ENCODE results near the gene ATP1A1. TPM values are rescaled to one million over a fixed set of nuclear protein-coding genes. Genes with fewer than 3 reads are reported as not detected.

The ATP1A1 gene
- total and polyA plus RNA-seq, 12 donors: 73.6 to 624 (median 203) TPM

DNA sequence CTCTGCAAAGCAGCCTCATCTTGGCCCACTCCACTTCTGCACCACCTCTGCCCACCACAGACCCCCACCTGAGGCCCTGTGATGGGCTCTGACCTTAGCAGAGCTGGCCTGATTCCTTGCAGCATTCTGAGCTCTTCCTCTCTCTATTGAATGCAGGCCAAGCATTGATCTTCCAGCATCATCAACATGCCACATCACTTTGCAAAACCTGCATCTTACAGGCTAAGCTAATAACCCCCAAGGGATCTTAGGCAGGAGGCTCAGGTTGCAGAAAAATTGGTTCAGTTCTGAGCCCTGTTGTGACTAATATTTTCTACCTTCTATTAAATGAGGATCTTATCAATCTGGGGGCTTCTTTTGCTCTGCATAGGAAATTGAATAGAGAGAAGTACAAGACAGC, 78.7 kb downstream of the ATP1A1 start:
- Histone ChIP-seq H3K27me3 (no peaks in the 10 kb centered on the region), H3K27ac (no peak overlapping the region), H3K9me3 (no peaks in the 10 kb centered on the region), H3K4me3 (no peak overlapping the region), H3K36me3 (no peaks in the 10 kb centered on the region), H3K4me1 (no peaks in the 10 kb centered on the region)
- no peak for ATAC-seq
- intact Hi-C loops (cut with DNase I): no loop called here
- no peak for DNase-seq
- TF ChIP-seq, protein P1, sequence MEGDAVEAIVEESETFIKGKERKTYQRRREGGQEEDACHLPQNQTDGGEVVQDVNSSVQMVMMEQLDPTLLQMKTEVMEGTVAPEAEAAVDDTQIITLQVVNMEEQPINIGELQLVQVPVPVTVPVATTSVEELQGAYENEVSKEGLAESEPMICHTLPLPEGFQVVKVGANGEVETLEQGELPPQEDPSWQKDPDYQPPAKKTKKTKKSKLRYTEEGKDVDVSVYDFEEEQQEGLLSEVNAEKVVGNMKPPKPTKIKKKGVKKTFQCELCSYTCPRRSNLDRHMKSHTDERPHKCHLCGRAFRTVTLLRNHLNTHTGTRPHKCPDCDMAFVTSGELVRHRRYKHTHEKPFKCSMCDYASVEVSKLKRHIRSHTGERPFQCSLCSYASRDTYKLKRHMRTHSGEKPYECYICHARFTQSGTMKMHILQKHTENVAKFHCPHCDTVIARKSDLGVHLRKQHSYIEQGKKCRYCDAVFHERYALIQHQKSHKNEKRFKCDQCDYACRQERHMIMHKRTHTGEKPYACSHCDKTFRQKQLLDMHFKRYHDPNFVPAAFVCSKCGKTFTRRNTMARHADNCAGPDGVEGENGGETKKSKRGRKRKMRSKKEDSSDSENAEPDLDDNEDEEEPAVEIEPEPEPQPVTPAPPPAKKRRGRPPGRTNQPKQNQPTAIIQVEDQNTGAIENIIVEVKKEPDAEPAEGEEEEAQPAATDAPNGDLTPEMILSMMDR (IDR thresholded peaks at IDR 0.05): no peak

DNA sequence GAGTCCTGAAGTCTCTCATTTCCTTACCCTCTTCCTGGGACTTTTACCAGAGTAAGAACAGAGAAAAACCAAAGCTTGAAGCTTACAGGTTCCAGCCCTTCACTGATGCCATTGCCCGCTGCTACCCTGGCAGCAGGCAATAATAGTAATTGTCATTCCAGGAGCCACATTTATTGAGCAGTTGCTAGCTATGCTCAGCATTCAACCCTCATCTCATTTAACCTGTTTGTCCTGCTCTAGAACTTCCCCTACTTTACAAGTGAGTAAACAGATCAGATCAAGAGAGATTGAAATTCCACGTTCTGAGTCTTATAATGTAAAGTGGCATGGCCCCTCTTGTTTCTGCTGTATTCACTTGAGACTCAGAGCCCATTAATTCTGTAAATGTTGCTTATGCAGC, 80.4 kb downstream of the ATP1A1 start:
- Histone ChIP-seq H3K9me3 (no peaks in the 10 kb centered on the region), H3K4me1 (peaks cover 0 to 4% (median 0%) of the 10 kb centered on the region in 9 donors), H3K36me3 (no peaks in the 10 kb centered on the region), H3K27me3 (no peaks in the 10 kb centered on the region), H3K27ac (no peak overlapping the region), H3K4me3 (no peak overlapping the region)
- TF ChIP-seq, protein P1 (IDR thresholded peaks at IDR 0.05): no peak
- WGBS, 2 donors: 88 to 89% methylated on average over 2 of the region's 2 CpGs
- ATAC-seq: no peak
- DNase-seq: no peak
- intact Hi-C loops (cut with DNase I): no loop called here

DNA sequence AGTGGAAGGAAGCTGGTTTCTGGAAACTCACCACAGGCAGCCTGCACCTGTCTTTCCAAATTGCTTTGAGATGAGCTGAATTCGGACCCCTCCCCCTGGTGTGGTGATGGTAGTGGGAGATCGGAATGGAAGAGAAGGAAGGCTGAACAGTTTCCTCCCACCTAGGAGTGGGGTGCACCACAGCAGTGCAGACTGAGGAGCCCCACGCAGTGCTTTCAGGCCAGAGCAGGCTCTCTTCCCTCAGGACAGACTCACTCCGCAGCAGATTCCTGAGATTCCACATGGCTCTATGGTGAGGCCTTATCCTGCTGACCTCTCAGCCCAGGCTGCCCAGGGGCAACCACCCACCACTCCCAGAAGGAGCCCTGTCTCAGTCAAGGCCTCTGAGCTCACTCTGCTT, 80.9 kb downstream of the ATP1A1 start:
- DNase-seq: no peak
- Histone ChIP-seq H3K4me3 (no peak overlapping the region), H3K27ac (no peak overlapping the region), H3K4me1 (peaks cover 0 to 4% (median 0%) of the 10 kb centered on the region in 9 donors), H3K36me3 (no peaks in the 10 kb centered on the region), H3K27me3 (no peaks in the 10 kb centered on the region), H3K9me3 (no peaks in the 10 kb centered on the region)
- TF ChIP-seq, protein P1 (IDR thresholded peaks at IDR 0.05): no peak
- intact Hi-C loops (cut with DNase I): no loop called here
- WGBS, 2 donors: 71 to 72% methylated on average over 4 of the region's 4 CpGs
- peak in 1 of 8 donors; percentile 18 for ATAC-seq

Other genes with a start within 250 kb of the ATP1A1 start
- gene CD58, start 197.8 kb downstream of the ATP1A1 start, total RNA-seq: 10 to 100 TPM; 17.2 to 41.1 (median 26.5) TPM
- gene CD58, start 197.8 kb downstream of the ATP1A1 start, polyA plus RNA-seq: 10 to 100 TPM; 32.8 to 44.3 TPM